ENCODE results near the gene B3GNT3.
"Not testable (repeated sequence)": the region's sequence is repeated elsewhere in the genome, so short reads cannot be mapped to it uniquely, and the experiment has no call there.

The B3GNT3 gene

GRCh38 chr19:17766543-17767131 lies 28.3 kb upstream of the B3GNT3 start:
- peak; percentile 86 for DNase-seq (ENCODE audit: low spot score)

- DNase-seq (ENCODE audit: low spot score): no peak
Measured at GRCh38 chr19:17767559-17767958, 27.4 kb upstream of the B3GNT3 start.

GRCh38 chr19:17770613-17771012 lies 24.3 kb upstream of the B3GNT3 start:
- no peak for DNase-seq (ENCODE audit: low spot score)

- no peak for DNase-seq (ENCODE audit: low spot score)
Measured at GRCh38 chr19:17772172-17772571, 22.8 kb upstream of the B3GNT3 start.

- peak; percentile 84 for DNase-seq (ENCODE audit: low spot score)
Measured at GRCh38 chr19:17775245-17775927, 19.6 kb upstream of the B3GNT3 start.

GRCh38 chr19:17775991-17776803 lies 18.7 kb upstream of the B3GNT3 start:
- DNase-seq (ENCODE audit: low spot score): no peak

GRCh38 chr19:17777840-17778239 lies 17.1 kb upstream of the B3GNT3 start:
- DNase-seq (ENCODE audit: low spot score): not testable (repeated sequence)

GRCh38 chr19:17778251-17778967 lies 16.5 kb upstream of the B3GNT3 start:
- peak; percentile 88 for DNase-seq (ENCODE audit: low spot score)

- DNase-seq (ENCODE audit: low spot score): peak; percentile 78
Measured at GRCh38 chr19:17778968-17779929, 15.7 kb upstream of the B3GNT3 start.

GRCh38 chr19:17780781-17781180 lies 14.2 kb upstream of the B3GNT3 start:
- no peak for DNase-seq (ENCODE audit: low spot score)

GRCh38 chr19:17783721-17784120 lies 11.2 kb upstream of the B3GNT3 start:
- not testable (repeated sequence) for DNase-seq (ENCODE audit: low spot score)

GRCh38 chr19:17784201-17785008 lies 10.5 kb upstream of the B3GNT3 start:
- peak; percentile 73 for DNase-seq (ENCODE audit: low spot score)

- no peak for DNase-seq (ENCODE audit: low spot score)
Measured at GRCh38 chr19:17787274-17787913, 7.5 kb upstream of the B3GNT3 start.

GRCh38 chr19:17788632-17789031 lies 6.3 kb upstream of the B3GNT3 start:
- no peak for DNase-seq (ENCODE audit: low spot score)

GRCh38 chr19:17790059-17790780 lies 4.7 kb upstream of the B3GNT3 start:
- no peak for DNase-seq (ENCODE audit: low spot score)

- no peak for DNase-seq (ENCODE audit: low spot score)
Measured at GRCh38 chr19:17794412-17794730, 567 bp upstream of the B3GNT3 start.

- DNase-seq (ENCODE audit: low spot score): no peak
Measured at GRCh38 chr19:17795495-17795856, 538 bp downstream of the B3GNT3 start.

GRCh38 chr19:17796013-17796837 lies 1.3 kb downstream of the B3GNT3 start:
- DNase-seq (ENCODE audit: low spot score): no peak

Measured in ecto neural progenitor cell (in vitro differentiated cells).